SK-N-SH treated with all-trans-retinoic acid at 6 μM for 48 hours (cell line): ENCODE results near the gene GSG1.

Experiments used
- ATAC-seq: fragments of 200-7000 bp; cut with Tn5 transposase; 3 replicates; pipeline ENCODE4 v1.9.1; 2020; ENCODE audit warnings: mild to moderate bottlenecking, moderate library complexity
- ARNTL ChIP-seq: fragments of 450-650 bp; formaldehyde crosslinking; IDR thresholded peaks from 2 replicates; pipeline ENCODE4 v1.5.0; 2020; ENCODE audit warnings: low read depth, mild to moderate bottlenecking, moderate library complexity, borderline replicate concordance
- BACH2 ChIP-seq: fragments of 250-450 bp; sonication (Bioruptor Pico); IDR thresholded peaks from 2 replicates; pipeline ENCODE4 v1.9.0; 2021; ENCODE audit warnings: mild to moderate bottlenecking, borderline replicate concordance
- CSDC2 ChIP-seq: fragments of 250-450 bp; sonication (Bioruptor Pico); IDR thresholded peaks from 2 replicates; pipeline ENCODE4 v1.5.0; 2020; ENCODE audit warnings: mild to moderate bottlenecking, moderate library complexity
- ESRRG ChIP-seq: fragments of 250-450 bp; sonication (Bioruptor Pico); IDR thresholded peaks from 2 replicates; pipeline ENCODE4 v1.6.1; 2021; ENCODE audit warnings: mild to moderate bottlenecking
- GLIS3 ChIP-seq: fragments of 250-450 bp; sonication (Bioruptor Pico); IDR thresholded peaks from 2 replicates; pipeline ENCODE4 v1.5.0; 2020; ENCODE audit warnings: mild to moderate bottlenecking, moderate library complexity
- ISL1 ChIP-seq: fragments of 250-450 bp; sonication (Bioruptor Pico); IDR thresholded peaks from 2 replicates; pipeline ENCODE4 v2.1.2; 2022; ENCODE audit warnings: mild to moderate bottlenecking, moderate library complexity
- OSR1 ChIP-seq: fragments of 250-450 bp; sonication (Bioruptor Pico); IDR thresholded peaks from 2 replicates; pipeline ENCODE4 v1.8.0; 2022; ENCODE audit warnings: moderate library complexity, mild to moderate bottlenecking, inconsistent platforms
- POU6F1 ChIP-seq: fragments of 250-450 bp; sonication (Bioruptor Pico); IDR thresholded peaks from 2 replicates; pipeline ENCODE4 v1.8.0; 2021; ENCODE audit warnings: low read depth, mild to moderate bottlenecking, moderate library complexity, borderline replicate concordance
- PPARA ChIP-seq: fragments of 250-450 bp; sonication (Bioruptor Pico); IDR thresholded peaks from 2 replicates; pipeline ENCODE4 v1.5.0; 2020; ENCODE audit warnings: mild to moderate bottlenecking, borderline replicate concordance
- RARB ChIP-seq: fragments of 250-450 bp; sonication (Bioruptor Pico); IDR thresholded peaks from 2 replicates; pipeline ENCODE4 v1.8.0; 2021; ENCODE audit warnings: mild to moderate bottlenecking, moderate library complexity
- SNAI2 ChIP-seq: fragments of 250-450 bp; sonication (Bioruptor Pico); IDR thresholded peaks from 2 replicates; pipeline ENCODE4 v1.5.0; 2020; ENCODE audit warnings: mild to moderate bottlenecking, moderate library complexity
- TCF4 ChIP-seq: fragments of 250-450 bp; sonication (Bioruptor Pico); IDR thresholded peaks from 2 replicates; pipeline ENCODE4 v1.8.0; 2021; ENCODE audit warnings: mild to moderate bottlenecking, moderate library complexity, borderline replicate concordance
- TOX ChIP-seq: fragments of 250-450 bp; sonication (Bioruptor Pico); IDR thresholded peaks from 2 replicates; pipeline ENCODE4 v1.8.0; 2021; ENCODE audit warnings: mild to moderate bottlenecking, moderate library complexity, borderline replicate concordance
- TSHZ2 ChIP-seq: fragments of 250-450 bp; sonication (Bioruptor Pico); IDR thresholded peaks from 2 replicates; pipeline ENCODE4 v1.5.0; 2020; ENCODE audit warnings: mild to moderate bottlenecking, moderate library complexity
- ZC3H10 ChIP-seq: fragments of 250-450 bp; sonication (Bioruptor Pico); IDR thresholded peaks from 2 replicates; pipeline ENCODE4 v1.5.1; 2021; ENCODE audit warnings: mild to moderate bottlenecking, moderate library complexity
- ZFP3 ChIP-seq: fragments of 250-450 bp; sonication (Bioruptor Pico); IDR thresholded peaks from 2 replicates; pipeline ENCODE4 v1.5.0; 2020; ENCODE audit warnings: mild to moderate bottlenecking, moderate library complexity
- ZFP30 ChIP-seq: fragments of 450-650 bp; formaldehyde crosslinking; IDR thresholded peaks from 2 replicates; pipeline ENCODE4 v1.5.0; 2022; ENCODE audit warnings: mild to moderate bottlenecking, moderate library complexity
- ZNF565 ChIP-seq: fragments of 450-650 bp; formaldehyde crosslinking; conservative IDR thresholded peaks from 2 replicates; pipeline ENCODE4 v1.5.0; 2020; ENCODE audit warnings: low read depth, mild to moderate bottlenecking, moderate library complexity
- ZNF70 ChIP-seq: fragments of 450-650 bp; formaldehyde crosslinking; IDR thresholded peaks from 2 replicates; pipeline ENCODE4 v1.5.0; 2020; ENCODE audit warnings: mild to moderate bottlenecking, moderate library complexity
- ZNF8 ChIP-seq: fragments of 450-650 bp; formaldehyde crosslinking; IDR thresholded peaks from 2 replicates; pipeline ENCODE4 v1.5.0; 2020; ENCODE audit warnings: mild to moderate bottlenecking, moderate library complexity
- TF ChIP-seq, protein P1 (sequence below): fragments of 250-450 bp; sonication (Bioruptor Pico); IDR thresholded peaks from 2 replicates; pipeline ENCODE4 v1.5.1; 2021; ENCODE audit warnings: mild to moderate bottlenecking, moderate library complexity
- TF ChIP-seq, protein P2 (sequence below): fragments of 250-450 bp; sonication (Bioruptor Pico); IDR thresholded peaks from 2 replicates; pipeline ENCODE4 v1.5.1; 2020; ENCODE audit warnings: low read depth, mild to moderate bottlenecking, moderate library complexity
- TF ChIP-seq, protein P3 (sequence below): fragments of 250-450 bp; sonication (Bioruptor Pico); IDR thresholded peaks from 2 replicates; pipeline ENCODE4 v1.8.0; 2020; ENCODE audit warnings: mild to moderate bottlenecking, moderate library complexity, borderline replicate concordance

GSG1 gene

GRCh38 chr12:13090054-13090453 lies 13.4 kb downstream of the GSG1 start:
- no peak for ATAC-seq

GRCh38 chr12:13088496-13088895 lies 15.0 kb downstream of the GSG1 start:
- no peak for ATAC-seq
- no peak for TF ChIP-seq ZNF70
- no peak for TF ChIP-seq BACH2
- TF ChIP-seq OSR1 = no peak
- TF ChIP-seq GLIS3 (CRISPR knock-in tag) = no peak
- no peak for TF ChIP-seq ARNTL
- TF ChIP-seq TOX (CRISPR knock-in tag) = no peak
- no peak for TF ChIP-seq ZFP30
- TF ChIP-seq PPARA (CRISPR knock-in tag) = no peak
- TF ChIP-seq ESRRG (CRISPR knock-in tag) = no peak
- TF ChIP-seq ZNF565 (CRISPR knock-in tag) = no peak
- TF ChIP-seq ISL1 (CRISPR knock-in tag) = no peak

More at GRCh38 chr12:13090054-13090453, 13.4 kb downstream of the GSG1 start:
- TF ChIP-seq TCF4 (no peak), ZNF70 (no peak), ZNF565 (CRISPR knock-in tag) (no peak), ZFP30 (no peak), ZFP3 (no peak), SNAI2 (no peak), RARB (CRISPR knock-in tag) (no peak), POU6F1 (CRISPR knock-in tag) (no peak), PPARA (CRISPR knock-in tag) (no peak), TOX (CRISPR knock-in tag) (no peak), ZNF8 (no peak), CSDC2 (CRISPR knock-in tag) (no peak), TSHZ2 (CRISPR knock-in tag) (no peak), BACH2 (no peak), ESRRG (CRISPR knock-in tag) (no peak)
- TF ChIP-seq, protein P1, sequence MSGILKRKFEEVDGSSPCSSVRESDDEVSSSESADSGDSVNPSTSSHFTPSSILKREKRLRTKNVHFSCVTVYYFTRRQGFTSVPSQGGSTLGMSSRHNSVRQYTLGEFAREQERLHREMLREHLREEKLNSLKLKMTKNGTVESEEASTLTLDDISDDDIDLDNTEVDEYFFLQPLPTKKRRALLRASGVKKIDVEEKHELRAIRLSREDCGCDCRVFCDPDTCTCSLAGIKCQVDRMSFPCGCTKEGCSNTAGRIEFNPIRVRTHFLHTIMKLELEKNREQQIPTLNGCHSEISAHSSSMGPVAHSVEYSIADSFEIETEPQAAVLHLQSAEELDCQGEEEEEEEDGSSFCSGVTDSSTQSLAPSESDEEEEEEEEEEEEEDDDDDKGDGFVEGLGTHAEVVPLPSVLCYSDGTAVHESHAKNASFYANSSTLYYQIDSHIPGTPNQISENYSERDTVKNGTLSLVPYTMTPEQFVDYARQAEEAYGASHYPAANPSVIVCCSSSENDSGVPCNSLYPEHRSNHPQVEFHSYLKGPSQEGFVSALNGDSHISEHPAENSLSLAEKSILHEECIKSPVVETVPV (CRISPR knock-in tag) = no peak
- TF ChIP-seq, protein P2, sequence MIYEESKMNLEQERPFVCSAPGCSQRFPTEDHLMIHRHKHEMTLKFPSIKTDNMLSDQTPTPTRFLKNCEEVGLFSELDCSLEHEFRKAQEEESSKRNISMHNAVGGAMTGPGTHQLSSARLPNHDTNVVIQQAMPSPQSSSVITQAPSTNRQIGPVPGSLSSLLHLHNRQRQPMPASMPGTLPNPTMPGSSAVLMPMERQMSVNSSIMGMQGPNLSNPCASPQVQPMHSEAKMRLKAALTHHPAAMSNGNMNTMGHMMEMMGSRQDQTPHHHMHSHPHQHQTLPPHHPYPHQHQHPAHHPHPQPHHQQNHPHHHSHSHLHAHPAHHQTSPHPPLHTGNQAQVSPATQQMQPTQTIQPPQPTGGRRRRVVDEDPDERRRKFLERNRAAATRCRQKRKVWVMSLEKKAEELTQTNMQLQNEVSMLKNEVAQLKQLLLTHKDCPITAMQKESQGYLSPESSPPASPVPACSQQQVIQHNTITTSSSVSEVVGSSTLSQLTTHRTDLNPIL (CRISPR knock-in tag) = no peak
- TF ChIP-seq, protein P3, sequence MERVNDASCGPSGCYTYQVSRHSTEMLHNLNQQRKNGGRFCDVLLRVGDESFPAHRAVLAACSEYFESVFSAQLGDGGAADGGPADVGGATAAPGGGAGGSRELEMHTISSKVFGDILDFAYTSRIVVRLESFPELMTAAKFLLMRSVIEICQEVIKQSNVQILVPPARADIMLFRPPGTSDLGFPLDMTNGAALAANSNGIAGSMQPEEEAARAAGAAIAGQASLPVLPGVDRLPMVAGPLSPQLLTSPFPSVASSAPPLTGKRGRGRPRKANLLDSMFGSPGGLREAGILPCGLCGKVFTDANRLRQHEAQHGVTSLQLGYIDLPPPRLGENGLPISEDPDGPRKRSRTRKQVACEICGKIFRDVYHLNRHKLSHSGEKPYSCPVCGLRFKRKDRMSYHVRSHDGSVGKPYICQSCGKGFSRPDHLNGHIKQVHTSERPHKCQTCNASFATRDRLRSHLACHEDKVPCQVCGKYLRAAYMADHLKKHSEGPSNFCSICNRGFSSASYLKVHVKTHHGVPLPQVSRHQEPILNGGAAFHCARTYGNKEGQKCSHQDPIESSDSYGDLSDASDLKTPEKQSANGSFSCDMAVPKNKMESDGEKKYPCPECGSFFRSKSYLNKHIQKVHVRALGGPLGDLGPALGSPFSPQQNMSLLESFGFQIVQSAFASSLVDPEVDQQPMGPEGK (CRISPR knock-in tag) = no peak

GRCh38 chr12:13087766-13088165 lies 15.7 kb downstream of the GSG1 start:
- ATAC-seq = no peak
- no peak for TF ChIP-seq RARB (CRISPR knock-in tag)
- TF ChIP-seq ZC3H10 = no peak
- TF ChIP-seq TCF4 = no peak
- no peak for TF ChIP-seq TOX (CRISPR knock-in tag)
- TF ChIP-seq OSR1 = no peak
- TF ChIP-seq, protein P2 (CRISPR knock-in tag) = no peak
- no peak for TF ChIP-seq ISL1 (CRISPR knock-in tag)
- TF ChIP-seq TSHZ2 (CRISPR knock-in tag) = no peak
- TF ChIP-seq, protein P1 (CRISPR knock-in tag) = no peak
- TF ChIP-seq PPARA (CRISPR knock-in tag) = no peak
- no peak for TF ChIP-seq BACH2
